ENCODE data around the gene CGNL1. TPM values are rescaled to one million over a fixed set of nuclear protein-coding genes. Genes with fewer than 3 reads are reported as not detected.

CGNL1 gene
- polyA plus RNA-seq, 2 donors, result 6.7 to 16.8 TPM

- 37 to 54% methylated on average over 7 of the region's 7 CpGs for WGBS, 2 donors
- Histone ChIP-seq H3K27ac (ENCODE audit: low read depth in 2 of 2, low read length in 1 of 2) (no peak overlapping the region), H3K27me3 (ENCODE audit: control insufficient read depth in 1 of 2, insufficient read depth in 2 of 2, low read length in 2 of 2) (no peaks in the 10 kb centered on the region), H3K4me1 (ENCODE audit: control insufficient read depth in 2 of 2, insufficient read depth in 2 of 2, low read length in 1 of 2) (peaks cover 0 to 4% of the 10 kb centered on the region in 2 donors), H3K36me3 (ENCODE audit: control insufficient read depth in 2 of 2, insufficient read depth in 2 of 2, low read length in 1 of 2) (no peaks in the 10 kb centered on the region), H3K4me3 (ENCODE audit: low read depth in 1 of 2, low read length in 2 of 2) (no peak overlapping the region), H3K9me3 (ENCODE audit: control insufficient read depth in 2 of 2, insufficient read depth in 1 of 2, low read depth in 1 of 2, low read length in 1 of 2) (no peaks in the 10 kb centered on the region)
Observed at GRCh38 chr15:57382215-57382614, 5.9 kb downstream of the CGNL1 start.

- Histone ChIP-seq H3K9me3 (ENCODE audit: control insufficient read depth in 2 of 2, insufficient read depth in 1 of 2, low read depth in 1 of 2, low read length in 1 of 2) (no peaks in the 10 kb centered on the region), H3K27me3 (ENCODE audit: control insufficient read depth in 1 of 2, insufficient read depth in 2 of 2, low read length in 2 of 2) (no peaks in the 10 kb centered on the region), H3K36me3 (ENCODE audit: control insufficient read depth in 2 of 2, insufficient read depth in 2 of 2, low read length in 1 of 2) (no peaks in the 10 kb centered on the region), H3K27ac (ENCODE audit: low read depth in 2 of 2, low read length in 1 of 2) (no peak overlapping the region), H3K4me1 (ENCODE audit: control insufficient read depth in 2 of 2, insufficient read depth in 2 of 2, low read length in 1 of 2) (peaks cover 0 to 2% of the 10 kb centered on the region in 2 donors), H3K4me3 (ENCODE audit: low read depth in 1 of 2, low read length in 2 of 2) (no peak overlapping the region)
- 65 to 79% methylated on average over 1 of the region's 1 CpG for WGBS, 2 donors
Observed at GRCh38 chr15:57382969-57383368, 6.7 kb downstream of the CGNL1 start.

GRCh38 chr15:57384024-57384423 lies 7.7 kb downstream of the CGNL1 start:
- WGBS, 2 donors, result 70 to 81% methylated on average over 2 of the region's 2 CpGs
- Histone ChIP-seq H3K27ac (ENCODE audit: low read depth in 2 of 2, low read length in 1 of 2) (no peak overlapping the region), H3K9me3 (ENCODE audit: control insufficient read depth in 2 of 2, insufficient read depth in 1 of 2, low read depth in 1 of 2, low read length in 1 of 2) (no peaks in the 10 kb centered on the region), H3K4me1 (ENCODE audit: control insufficient read depth in 2 of 2, insufficient read depth in 2 of 2, low read length in 1 of 2) (peaks cover 0 to 2% of the 10 kb centered on the region in 2 donors), H3K4me3 (ENCODE audit: low read depth in 1 of 2, low read length in 2 of 2) (no peak overlapping the region), H3K27me3 (ENCODE audit: control insufficient read depth in 1 of 2, insufficient read depth in 2 of 2, low read length in 2 of 2) (no peaks in the 10 kb centered on the region), H3K36me3 (ENCODE audit: control insufficient read depth in 2 of 2, insufficient read depth in 2 of 2, low read length in 1 of 2) (no peaks in the 10 kb centered on the region)

- Histone ChIP-seq H3K36me3 (ENCODE audit: control insufficient read depth in 2 of 2, insufficient read depth in 2 of 2, low read length in 1 of 2) (no peaks in the 10 kb centered on the region), H3K27ac (ENCODE audit: low read depth in 2 of 2, low read length in 1 of 2) (no peak overlapping the region), H3K4me3 (ENCODE audit: low read depth in 1 of 2, low read length in 2 of 2) (no peak overlapping the region), H3K4me1 (ENCODE audit: control insufficient read depth in 2 of 2, insufficient read depth in 2 of 2, low read length in 1 of 2) (peaks cover 0 to 2% of the 10 kb centered on the region in 2 donors), H3K9me3 (ENCODE audit: control insufficient read depth in 2 of 2, insufficient read depth in 1 of 2, low read depth in 1 of 2, low read length in 1 of 2) (no peaks in the 10 kb centered on the region), H3K27me3 (ENCODE audit: control insufficient read depth in 1 of 2, insufficient read depth in 2 of 2, low read length in 2 of 2) (no peaks in the 10 kb centered on the region)
- WGBS, 2 donors, result 71 to 74% methylated on average over 2 of the region's 2 CpGs
Observed at GRCh38 chr15:57384816-57385215, 8.5 kb downstream of the CGNL1 start.

GRCh38 chr15:57385923-57386390 lies 9.7 kb downstream of the CGNL1 start:
- Histone ChIP-seq H3K4me1 (ENCODE audit: control insufficient read depth in 2 of 2, insufficient read depth in 2 of 2, low read length in 1 of 2) (no peaks in the 10 kb centered on the region), H3K27ac (ENCODE audit: low read depth in 2 of 2, low read length in 1 of 2) (no peak overlapping the region), H3K9me3 (ENCODE audit: control insufficient read depth in 2 of 2, insufficient read depth in 1 of 2, low read depth in 1 of 2, low read length in 1 of 2) (peaks cover 0 to under 1% of the 10 kb centered on the region in 2 donors), H3K36me3 (ENCODE audit: control insufficient read depth in 2 of 2, insufficient read depth in 2 of 2, low read length in 1 of 2) (no peaks in the 10 kb centered on the region), H3K4me3 (ENCODE audit: low read depth in 1 of 2, low read length in 2 of 2) (no peak overlapping the region), H3K27me3 (ENCODE audit: control insufficient read depth in 1 of 2, insufficient read depth in 2 of 2, low read length in 2 of 2) (no peaks in the 10 kb centered on the region)
- WGBS, 2 donors, result 81 to 88% methylated on average over 7 of the region's 7 CpGs

GRCh38 chr15:57386976-57387375 lies 10.7 kb downstream of the CGNL1 start:
- H3K27me3 ChIP-seq (ENCODE audit: control insufficient read depth in 1 of 2, insufficient read depth in 2 of 2, low read length in 2 of 2), result no peaks in the 10 kb centered on the region
- no peak overlapping the region for H3K4me3 ChIP-seq (ENCODE audit: low read depth in 1 of 2, low read length in 2 of 2)
- 85% methylated on average over 4 of the region's 4 CpGs for WGBS, 2 donors
- H3K36me3 ChIP-seq (ENCODE audit: control insufficient read depth in 2 of 2, insufficient read depth in 2 of 2, low read length in 1 of 2), result no peaks in the 10 kb centered on the region
- peaks cover 0 to 2% of the 10 kb centered on the region in 2 donors for H3K9me3 ChIP-seq (ENCODE audit: control insufficient read depth in 2 of 2, insufficient read depth in 1 of 2, low read depth in 1 of 2, low read length in 1 of 2)
- H3K4me1 ChIP-seq (ENCODE audit: control insufficient read depth in 2 of 2, insufficient read depth in 2 of 2, low read length in 1 of 2), result no peaks in the 10 kb centered on the region
- H3K27ac ChIP-seq (ENCODE audit: low read depth in 2 of 2, low read length in 1 of 2), result no peak overlapping the region

- Histone ChIP-seq H3K27me3 (ENCODE audit: control insufficient read depth in 1 of 2, insufficient read depth in 2 of 2, low read length in 2 of 2) (no peaks in the 10 kb centered on the region), H3K36me3 (ENCODE audit: control insufficient read depth in 2 of 2, insufficient read depth in 2 of 2, low read length in 1 of 2) (no peaks in the 10 kb centered on the region), H3K27ac (ENCODE audit: low read depth in 2 of 2, low read length in 1 of 2) (no peak overlapping the region), H3K4me3 (ENCODE audit: low read depth in 1 of 2, low read length in 2 of 2) (no peak overlapping the region), H3K4me1 (ENCODE audit: control insufficient read depth in 2 of 2, insufficient read depth in 2 of 2, low read length in 1 of 2) (no peaks in the 10 kb centered on the region), H3K9me3 (ENCODE audit: control insufficient read depth in 2 of 2, insufficient read depth in 1 of 2, low read depth in 1 of 2, low read length in 1 of 2) (peaks cover 0 to 2% of the 10 kb centered on the region in 2 donors)
- WGBS, 2 donors, result 53 to 67% methylated on average over 3 of the region's 3 CpGs
Observed at GRCh38 chr15:57387564-57388076, 11.3 kb downstream of the CGNL1 start.

- Histone ChIP-seq H3K27me3 (ENCODE audit: control insufficient read depth in 1 of 2, insufficient read depth in 2 of 2, low read length in 2 of 2) (no peaks in the 10 kb centered on the region), H3K27ac (ENCODE audit: low read depth in 2 of 2, low read length in 1 of 2) (no peak overlapping the region), H3K4me1 (ENCODE audit: control insufficient read depth in 2 of 2, insufficient read depth in 2 of 2, low read length in 1 of 2) (no peaks in the 10 kb centered on the region), H3K9me3 (ENCODE audit: control insufficient read depth in 2 of 2, insufficient read depth in 1 of 2, low read depth in 1 of 2, low read length in 1 of 2) (peaks cover 0 to 2% of the 10 kb centered on the region in 2 donors), H3K36me3 (ENCODE audit: control insufficient read depth in 2 of 2, insufficient read depth in 2 of 2, low read length in 1 of 2) (no peaks in the 10 kb centered on the region), H3K4me3 (ENCODE audit: low read depth in 1 of 2, low read length in 2 of 2) (no peak overlapping the region)
- 67 to 84% methylated on average over 6 of the region's 6 CpGs for WGBS, 2 donors
Observed at GRCh38 chr15:57388464-57388863, 12.2 kb downstream of the CGNL1 start.

- Histone ChIP-seq H3K4me3 (ENCODE audit: low read depth in 1 of 2, low read length in 2 of 2) (no peak overlapping the region), H3K4me1 (ENCODE audit: control insufficient read depth in 2 of 2, insufficient read depth in 2 of 2, low read length in 1 of 2) (no peaks in the 10 kb centered on the region), H3K36me3 (ENCODE audit: control insufficient read depth in 2 of 2, insufficient read depth in 2 of 2, low read length in 1 of 2) (no peaks in the 10 kb centered on the region), H3K27ac (ENCODE audit: low read depth in 2 of 2, low read length in 1 of 2) (no peak overlapping the region), H3K27me3 (ENCODE audit: control insufficient read depth in 1 of 2, insufficient read depth in 2 of 2, low read length in 2 of 2) (no peaks in the 10 kb centered on the region), H3K9me3 (ENCODE audit: control insufficient read depth in 2 of 2, insufficient read depth in 1 of 2, low read depth in 1 of 2, low read length in 1 of 2) (peaks cover 0 to 2% of the 10 kb centered on the region in 2 donors)
- 70 to 92% methylated on average over 4 of the region's 4 CpGs for WGBS, 2 donors
Observed at GRCh38 chr15:57389991-57390390, 13.7 kb downstream of the CGNL1 start.

GRCh38 chr15:57390583-57390982 lies 14.3 kb downstream of the CGNL1 start:
- Histone ChIP-seq H3K27me3 (ENCODE audit: control insufficient read depth in 1 of 2, insufficient read depth in 2 of 2, low read length in 2 of 2) (no peaks in the 10 kb centered on the region), H3K4me3 (ENCODE audit: low read depth in 1 of 2, low read length in 2 of 2) (no peak overlapping the region), H3K36me3 (ENCODE audit: control insufficient read depth in 2 of 2, insufficient read depth in 2 of 2, low read length in 1 of 2) (no peaks in the 10 kb centered on the region), H3K4me1 (ENCODE audit: control insufficient read depth in 2 of 2, insufficient read depth in 2 of 2, low read length in 1 of 2) (peaks cover 0 to 3% of the 10 kb centered on the region in 2 donors), H3K27ac (ENCODE audit: low read depth in 2 of 2, low read length in 1 of 2) (no peak overlapping the region), H3K9me3 (ENCODE audit: control insufficient read depth in 2 of 2, insufficient read depth in 1 of 2, low read depth in 1 of 2, low read length in 1 of 2) (peaks cover 0 to 2% of the 10 kb centered on the region in 2 donors)
- WGBS, 2 donors, result 92 to 95% methylated on average over 8 of the region's 8 CpGs

Measured in esophagus (tissue), 2 donors.